Measurements from ENCODE around the gene CMC1.

DNA sequence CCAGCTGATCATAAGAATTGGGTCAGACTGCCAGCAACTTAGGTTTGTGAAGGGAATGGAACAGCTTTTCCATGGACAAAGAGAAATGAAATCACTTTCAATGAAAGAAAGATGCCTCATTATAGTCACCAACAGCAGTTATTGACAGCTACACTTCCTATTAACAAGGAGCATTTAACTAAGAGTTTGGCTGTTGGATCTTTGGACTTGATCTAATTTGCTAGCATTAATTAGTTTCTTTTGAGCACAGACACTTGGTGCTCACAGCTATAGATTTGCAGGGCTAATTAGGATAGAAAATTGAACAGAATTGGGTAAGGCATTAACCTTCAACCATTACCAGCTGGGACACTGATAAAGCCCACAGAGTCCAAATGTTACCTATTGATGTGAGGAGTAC, 24.2 kb downstream of the CMC1 start:
- TF ChIP-seq, protein P1, sequence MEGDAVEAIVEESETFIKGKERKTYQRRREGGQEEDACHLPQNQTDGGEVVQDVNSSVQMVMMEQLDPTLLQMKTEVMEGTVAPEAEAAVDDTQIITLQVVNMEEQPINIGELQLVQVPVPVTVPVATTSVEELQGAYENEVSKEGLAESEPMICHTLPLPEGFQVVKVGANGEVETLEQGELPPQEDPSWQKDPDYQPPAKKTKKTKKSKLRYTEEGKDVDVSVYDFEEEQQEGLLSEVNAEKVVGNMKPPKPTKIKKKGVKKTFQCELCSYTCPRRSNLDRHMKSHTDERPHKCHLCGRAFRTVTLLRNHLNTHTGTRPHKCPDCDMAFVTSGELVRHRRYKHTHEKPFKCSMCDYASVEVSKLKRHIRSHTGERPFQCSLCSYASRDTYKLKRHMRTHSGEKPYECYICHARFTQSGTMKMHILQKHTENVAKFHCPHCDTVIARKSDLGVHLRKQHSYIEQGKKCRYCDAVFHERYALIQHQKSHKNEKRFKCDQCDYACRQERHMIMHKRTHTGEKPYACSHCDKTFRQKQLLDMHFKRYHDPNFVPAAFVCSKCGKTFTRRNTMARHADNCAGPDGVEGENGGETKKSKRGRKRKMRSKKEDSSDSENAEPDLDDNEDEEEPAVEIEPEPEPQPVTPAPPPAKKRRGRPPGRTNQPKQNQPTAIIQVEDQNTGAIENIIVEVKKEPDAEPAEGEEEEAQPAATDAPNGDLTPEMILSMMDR (IDR thresholded peaks at IDR 0.05), result no peak
- TF ChIP-seq HDAC2 (IDR thresholded peaks at IDR 0.05), result no peak
- TF ChIP-seq JUN (IDR thresholded peaks at IDR 0.05), result no peak
- TF ChIP-seq RCOR1 (IDR thresholded peaks at IDR 0.05; ENCODE audit: low read depth, low read length), result no peak
- TF ChIP-seq EP300 (IDR thresholded peaks at IDR 0.05), result no peak
- TF ChIP-seq ZC3H11A (IDR thresholded peaks at IDR 0.05), result no peak
- no peak for TF ChIP-seq ESRRA (IDR thresholded peaks at IDR 0.05; ENCODE audit: borderline replicate concordance, low read length)
- TF ChIP-seq BHLHE40 (IDR thresholded peaks at IDR 0.05; ENCODE audit: low read depth, low read length), result no peak
- TF ChIP-seq SREBF2 (IDR thresholded peaks at IDR 0.05), result no peak
- TF ChIP-seq SMC3 (IDR thresholded peaks at IDR 0.05), result no peak
- TF ChIP-seq POLR2A (IDR thresholded peaks at IDR 0.05; ENCODE audit: low read length), result no peak
- TF ChIP-seq RAD21 (conservative IDR thresholded peaks at IDR 0.05 in 1 of 2, IDR thresholded peaks at IDR 0.05 in 1 of 2), result no peak
- no peak for TF ChIP-seq FOSB (CRISPR knock-in tag; IDR thresholded peaks at IDR 0.05)
- TF ChIP-seq RARB (CRISPR knock-in tag; IDR thresholded peaks at IDR 0.05), result no peak

Measured in A549 (cell line).